Activated B cell treated with CpG ODN at 0.5 μM for 24 hours (primary cell): ENCODE results near the gene NDEL1. TPM values are rescaled to one million over a fixed set of nuclear protein-coding genes. Genes with fewer than 3 reads are reported as not detected.

Experiments
- ATAC-seq: fragments of 200-7000 bp; cut with Tn5 transposase; one replicate; pipeline ENCODE4 v1.10.0; 2021; ENCODE audit warnings: low read depth, mild to moderate bottlenecking, moderate library complexity
- CTCF ChIA-PET: fragments of 350-600 bp; sonication (Branson Sonifier 250); formaldehyde crosslinking; loops from one replicate; lab custom pipeline; 2021; ENCODE audit warnings: antibody characterized with exemption; lab: Charles Lee
- POLR2A ChIA-PET: fragments of 350-600 bp; sonication (Branson Sonifier 250); formaldehyde crosslinking; loops from one replicate; lab custom pipeline; 2021; ENCODE audit warnings: antibody characterized with exemption; lab: Charles Lee
- DNase-seq: peaks from one replicate; pipeline ENCODE4 v3.0.0; 2022
- H3K27ac Mint-ChIP-seq: one replicate; pipeline ENCODE4 v1.8.0; 2020; ENCODE audit warnings: mixed read lengths
- H3K27me3 Mint-ChIP-seq: one replicate; pipeline ENCODE4 v1.8.0; 2021; ENCODE audit warnings: mixed read lengths
- H3K36me3 Mint-ChIP-seq: one replicate; pipeline ENCODE4 v1.8.0; 2021; ENCODE audit warnings: low read depth, mixed read lengths
- H3K4me1 Mint-ChIP-seq: one replicate; pipeline ENCODE4 v1.8.0; 2021; ENCODE audit warnings: mixed read lengths
- H3K4me3 Mint-ChIP-seq: one replicate; pipeline ENCODE4 v1.8.0; 2020; ENCODE audit warnings: mild to moderate bottlenecking, mixed read lengths
- H3K9me3 Mint-ChIP-seq: one replicate; pipeline ENCODE4 v1.8.0; 2020; ENCODE audit warnings: mixed read lengths
- intact Hi-C: fragments of 100-400 bp; cut with micrococcal nuclease; formaldehyde crosslinking; loops from one replicate; pipeline ENCODE4 v1.15.1; 2024
- total RNA-seq: library from RNA; stranded (reverse); gene quantifications from 2 replicates; pipeline ENCODE4 v1.2.3, GENCODE V29; 2022
- TF ChIP-seq, protein P1 (sequence below): fragments of 200-600 bp; IDR thresholded peaks from one replicate; pipeline ENCODE4 v1.8.0; 2022; ENCODE audit warnings: antibody characterized with exemption, mild to moderate bottlenecking

Gene NDEL1
- total RNA-seq, 1 donor from 2014 or later = 82.6 TPM

DNA sequence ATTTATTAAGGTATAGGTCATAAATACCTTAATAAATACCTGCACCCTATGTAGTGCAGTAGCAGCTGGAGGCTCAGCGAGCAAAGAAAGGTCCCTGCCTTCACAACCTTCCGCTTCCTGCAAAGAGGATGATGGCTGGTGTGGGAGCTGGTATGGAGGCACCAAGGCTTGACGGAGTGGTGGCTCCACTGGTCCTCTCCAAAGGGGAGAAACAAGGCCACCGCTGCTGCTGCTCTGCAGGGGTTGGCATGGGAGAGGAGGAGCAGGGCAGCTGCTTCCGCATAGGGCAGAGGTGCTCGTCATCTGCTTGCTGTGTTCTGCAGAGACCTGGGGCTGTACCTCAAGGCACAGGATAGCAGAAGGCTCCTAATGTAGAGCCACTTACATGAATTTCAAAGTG is 52.8 kb downstream of the NDEL1 start:
- Mint-ChIP-seq H3K4me3 (no peak overlapping the region), H3K27ac (no peak overlapping the region), H3K4me1 (no peaks in the 10 kb centered on the region), H3K27me3 (no peaks in the 10 kb centered on the region), H3K9me3 (peaks cover 8% of the 10 kb centered on the region), H3K36me3 (peaks cover 31% of the 10 kb centered on the region)
- POLR2A ChIA-PET = no interaction called here
- DNase-seq (no peak), ATAC-seq (no peak)
- CTCF ChIA-PET = no interaction called here
- intact Hi-C loops = no loop called here
- TF ChIP-seq, protein P1, sequence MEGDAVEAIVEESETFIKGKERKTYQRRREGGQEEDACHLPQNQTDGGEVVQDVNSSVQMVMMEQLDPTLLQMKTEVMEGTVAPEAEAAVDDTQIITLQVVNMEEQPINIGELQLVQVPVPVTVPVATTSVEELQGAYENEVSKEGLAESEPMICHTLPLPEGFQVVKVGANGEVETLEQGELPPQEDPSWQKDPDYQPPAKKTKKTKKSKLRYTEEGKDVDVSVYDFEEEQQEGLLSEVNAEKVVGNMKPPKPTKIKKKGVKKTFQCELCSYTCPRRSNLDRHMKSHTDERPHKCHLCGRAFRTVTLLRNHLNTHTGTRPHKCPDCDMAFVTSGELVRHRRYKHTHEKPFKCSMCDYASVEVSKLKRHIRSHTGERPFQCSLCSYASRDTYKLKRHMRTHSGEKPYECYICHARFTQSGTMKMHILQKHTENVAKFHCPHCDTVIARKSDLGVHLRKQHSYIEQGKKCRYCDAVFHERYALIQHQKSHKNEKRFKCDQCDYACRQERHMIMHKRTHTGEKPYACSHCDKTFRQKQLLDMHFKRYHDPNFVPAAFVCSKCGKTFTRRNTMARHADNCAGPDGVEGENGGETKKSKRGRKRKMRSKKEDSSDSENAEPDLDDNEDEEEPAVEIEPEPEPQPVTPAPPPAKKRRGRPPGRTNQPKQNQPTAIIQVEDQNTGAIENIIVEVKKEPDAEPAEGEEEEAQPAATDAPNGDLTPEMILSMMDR = no peak

DNA sequence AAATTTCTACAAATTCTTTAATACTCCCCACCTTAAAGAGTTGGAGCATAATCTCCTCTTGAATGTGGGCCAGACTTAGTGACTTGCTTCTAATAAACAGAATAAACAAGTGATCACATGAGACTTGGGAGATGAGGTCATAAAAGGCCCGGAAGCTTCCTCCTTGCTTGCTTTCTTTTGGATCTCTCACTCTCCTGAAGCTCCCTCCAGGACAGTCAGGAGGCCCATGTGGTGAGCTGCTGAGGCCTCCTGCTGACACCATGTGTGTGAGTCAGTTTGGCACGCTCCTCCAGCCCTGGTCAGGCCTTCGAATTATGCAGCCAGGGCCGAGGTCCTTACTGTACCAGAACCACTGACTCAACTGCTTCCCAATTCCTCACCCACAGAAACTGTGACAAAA is 53.2 kb downstream of the NDEL1 start:
- ChIA-PET POLR2A (no interaction called here), CTCF (no interaction called here)
- DNase-seq (no peak), ATAC-seq (no peak)
- no peak overlapping the region for H3K27ac Mint-ChIP-seq
- H3K36me3 Mint-ChIP-seq = peaks cover 28% of the 10 kb centered on the region
- intact Hi-C loops = no loop called here
- H3K27me3 Mint-ChIP-seq = no peaks in the 10 kb centered on the region
- H3K4me3 Mint-ChIP-seq = no peak overlapping the region
- H3K4me1 Mint-ChIP-seq = no peaks in the 10 kb centered on the region
- peaks cover 6% of the 10 kb centered on the region for H3K9me3 Mint-ChIP-seq
- TF ChIP-seq, protein P1 = no peak

DNA sequence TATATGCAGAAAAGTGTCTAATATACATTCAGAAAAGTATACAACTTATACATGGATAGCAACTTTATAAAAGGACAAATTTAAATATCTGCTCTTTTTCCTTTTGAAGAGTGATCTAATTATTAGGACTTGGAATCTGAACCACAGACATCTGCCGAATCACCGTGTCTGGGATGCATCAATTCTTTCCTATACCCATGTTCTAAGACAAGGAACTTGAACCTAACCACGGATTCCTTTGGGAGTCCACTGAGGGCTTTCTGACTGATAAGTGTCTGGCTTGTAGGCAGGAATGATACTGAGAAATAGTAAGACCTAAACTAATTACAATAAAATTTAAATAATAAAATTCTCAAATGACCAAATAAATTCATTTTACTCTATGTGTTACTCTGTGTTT is 54.2 kb downstream of the NDEL1 start:
- no peak for DNase-seq
- no peak overlapping the region for H3K4me3 Mint-ChIP-seq
- no peak overlapping the region for H3K27ac Mint-ChIP-seq
- CTCF ChIA-PET = no interaction called here
- intact Hi-C loops = no loop called here
- POLR2A ChIA-PET = no interaction called here
- no peaks in the 10 kb centered on the region for H3K4me1 Mint-ChIP-seq
- peaks cover 23% of the 10 kb centered on the region for H3K36me3 Mint-ChIP-seq
- TF ChIP-seq, protein P1 = no peak
- no peak for ATAC-seq
- H3K27me3 Mint-ChIP-seq = no peaks in the 10 kb centered on the region
- H3K9me3 Mint-ChIP-seq = peaks cover under 1% of the 10 kb centered on the region

DNA sequence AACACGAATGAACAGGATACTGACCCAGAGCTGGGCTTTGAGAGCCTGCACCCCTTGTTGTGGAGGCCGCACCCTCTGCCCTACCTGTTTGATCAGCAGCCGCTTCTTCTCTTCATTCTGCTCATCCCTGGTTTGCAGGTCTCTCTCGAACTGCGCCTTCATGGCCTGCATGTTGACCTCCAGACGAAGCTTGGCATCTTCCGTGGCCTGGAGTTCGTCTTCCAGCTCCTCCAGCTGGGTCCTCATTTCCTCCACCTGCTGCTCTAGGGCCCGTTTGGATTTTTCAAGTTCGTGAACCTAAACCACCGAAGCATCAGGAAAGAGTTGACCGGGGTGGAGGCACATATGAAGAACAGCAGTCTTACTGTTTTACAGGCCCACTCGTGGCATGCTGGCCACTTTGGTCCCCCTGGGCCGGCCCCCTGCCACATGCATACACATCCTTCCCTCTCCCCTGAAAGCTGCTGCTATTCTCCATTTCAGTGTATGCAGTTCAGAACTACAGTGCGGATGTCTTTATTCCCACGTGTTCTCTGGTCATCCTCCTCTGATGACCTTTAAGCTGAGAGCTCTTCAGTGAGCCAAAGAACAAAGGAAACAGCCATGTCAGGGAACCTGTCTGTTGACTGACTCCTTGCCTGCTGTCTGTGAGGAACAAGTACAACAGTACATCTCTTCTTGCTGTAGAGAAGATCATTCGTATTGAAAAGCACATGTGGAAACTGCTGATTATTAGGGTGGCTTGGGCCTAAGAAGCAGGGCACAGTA is 54.8 kb downstream of the NDEL1 start:
- H3K4me1 Mint-ChIP-seq = no peaks in the 10 kb centered on the region
- no peak for ATAC-seq
- no peaks in the 10 kb centered on the region for H3K9me3 Mint-ChIP-seq
- H3K27ac Mint-ChIP-seq = no peak overlapping the region
- TF ChIP-seq, protein P1 = no peak
- no peak overlapping the region for H3K4me3 Mint-ChIP-seq
- no peaks in the 10 kb centered on the region for H3K27me3 Mint-ChIP-seq
- H3K36me3 Mint-ChIP-seq = peaks cover 22% of the 10 kb centered on the region
- no peak for DNase-seq
- ChIA-PET POLR2A (no interaction called here), CTCF (no interaction called here)
- intact Hi-C loops = no loop called here

DNA sequence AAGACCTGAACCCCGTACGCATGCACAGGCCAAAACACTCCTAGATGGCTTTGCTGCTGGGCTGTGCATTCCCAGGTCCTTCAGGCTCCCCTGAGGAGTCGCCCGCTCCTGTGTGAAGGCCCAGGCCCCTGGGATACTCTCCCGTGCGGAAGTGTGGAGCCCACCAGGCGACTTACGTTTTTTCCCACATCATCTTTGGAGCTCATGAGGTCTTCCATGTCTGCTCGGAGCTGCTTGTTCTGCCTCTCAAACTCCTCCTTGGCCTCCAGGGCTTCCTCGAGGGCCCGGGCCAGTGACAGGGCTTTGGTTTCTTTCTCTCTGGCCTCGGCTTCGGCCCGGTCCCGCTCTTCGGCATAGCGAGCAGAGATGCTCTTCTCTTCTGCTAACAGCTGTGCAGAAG is 56.4 kb downstream of the NDEL1 start:
- no peaks in the 10 kb centered on the region for H3K27me3 Mint-ChIP-seq

More for the DNA sequence above, 56.4 kb downstream of the NDEL1 start:
- Mint-ChIP-seq H3K9me3 (no peaks in the 10 kb centered on the region), H3K36me3 (peaks cover 15% of the 10 kb centered on the region), H3K27ac (no peak overlapping the region), H3K4me1 (no peaks in the 10 kb centered on the region), H3K4me3 (no peak overlapping the region)
- TF ChIP-seq, protein P1 = no peak
- CTCF ChIA-PET = no interaction called here
- DNase-seq = no peak
- intact Hi-C loops = no loop called here
- POLR2A ChIA-PET = no interaction called here
- ATAC-seq = no peak
